MG63 (cell line): ENCODE measurements around the gene MAST2. TPM values are rescaled to one million over a fixed set of nuclear protein-coding genes. Genes with fewer than 3 reads are reported as not detected.
A peak's percentile ranks its signal among the peaks of the same experiment; 100 is the strongest.
"Not testable (repeated sequence)": the region's sequence is repeated elsewhere in the genome, so short reads cannot be mapped to it uniquely, and the experiment has no call there.

ENCODE experiments used
- DNase-seq: peaks from one replicate; pipeline ENCODE4 v3.0.0-alpha.2; 2020
- H3K27me3 ChIP-seq: fragments of 250-450 bp; sonication (Bioruptor Pico); 2 replicates; pipeline ENCODE4 v1.5.1; 2020; ENCODE audit warnings: mild to moderate bottlenecking, moderate library complexity
- H3K36me3 ChIP-seq: fragments of 250-450 bp; sonication (Bioruptor Pico); 2 replicates; pipeline ENCODE4 v1.5.1; 2020; ENCODE audit warnings: mild to moderate bottlenecking, moderate library complexity
- H3K4me3 ChIP-seq: fragments of 250-450 bp; sonication (Bioruptor Pico); 2 replicates; pipeline ENCODE4 v1.5.1; 2020; ENCODE audit warnings: mild to moderate bottlenecking, moderate library complexity
- H3K9me3 ChIP-seq: fragments of 250-450 bp; sonication (Bioruptor Pico); 2 replicates; pipeline ENCODE4 v1.5.1; 2020; ENCODE audit warnings: mild to moderate bottlenecking, moderate library complexity
- total RNA-seq: library from RNA; depleted of rRNA; stranded (reverse); fragments of >200 nt; shearing (Covaris generic); gene quantifications from 2 replicates; pipeline ENCODE4 v1.2.3, GENCODE V29; 2014; ENCODE audit warnings: low replicate concordance

MAST2 gene
- total RNA-seq, 1 experiment from 2014 or later, result 21.9 TPM

- no peak for DNase-seq
- no peaks in the 10 kb centered on the region for H3K27me3 ChIP-seq
- H3K36me3 ChIP-seq, result no peaks in the 10 kb centered on the region
- H3K9me3 ChIP-seq, result no peaks in the 10 kb centered on the region
- no peak overlapping the region for H3K4me3 ChIP-seq
These were observed 91.5 kb downstream of the MAST2 start for GRCh38 chr1:45894921-45895320.

GRCh38 chr1:45895406-45895805 is 92.0 kb downstream of the MAST2 start:
- Histone ChIP-seq H3K27me3 (no peaks in the 10 kb centered on the region), H3K4me3 (no peak overlapping the region), H3K9me3 (no peaks in the 10 kb centered on the region), H3K36me3 (no peaks in the 10 kb centered on the region)
- no peak for DNase-seq

- no peak overlapping the region for H3K4me3 ChIP-seq
- no peak for DNase-seq
- no peaks in the 10 kb centered on the region for H3K27me3 ChIP-seq
- no peaks in the 10 kb centered on the region for H3K36me3 ChIP-seq
- H3K9me3 ChIP-seq, result no peaks in the 10 kb centered on the region
These were observed 103.5 kb downstream of the MAST2 start for GRCh38 chr1:45906883-45907282.

GRCh38 chr1:45908611-45909140 is 105.3 kb downstream of the MAST2 start:
- DNase-seq, result no peak
- no peaks in the 10 kb centered on the region for H3K27me3 ChIP-seq
- no peak overlapping the region for H3K4me3 ChIP-seq
- no peaks in the 10 kb centered on the region for H3K36me3 ChIP-seq
- H3K9me3 ChIP-seq, result no peaks in the 10 kb centered on the region

- Histone ChIP-seq H3K9me3 (no peaks in the 10 kb centered on the region), H3K36me3 (no peaks in the 10 kb centered on the region), H3K27me3 (no peaks in the 10 kb centered on the region), H3K4me3 (no peak overlapping the region)
- DNase-seq, result no peak
These were observed 108.2 kb downstream of the MAST2 start for GRCh38 chr1:45911634-45912033.

DNA sequence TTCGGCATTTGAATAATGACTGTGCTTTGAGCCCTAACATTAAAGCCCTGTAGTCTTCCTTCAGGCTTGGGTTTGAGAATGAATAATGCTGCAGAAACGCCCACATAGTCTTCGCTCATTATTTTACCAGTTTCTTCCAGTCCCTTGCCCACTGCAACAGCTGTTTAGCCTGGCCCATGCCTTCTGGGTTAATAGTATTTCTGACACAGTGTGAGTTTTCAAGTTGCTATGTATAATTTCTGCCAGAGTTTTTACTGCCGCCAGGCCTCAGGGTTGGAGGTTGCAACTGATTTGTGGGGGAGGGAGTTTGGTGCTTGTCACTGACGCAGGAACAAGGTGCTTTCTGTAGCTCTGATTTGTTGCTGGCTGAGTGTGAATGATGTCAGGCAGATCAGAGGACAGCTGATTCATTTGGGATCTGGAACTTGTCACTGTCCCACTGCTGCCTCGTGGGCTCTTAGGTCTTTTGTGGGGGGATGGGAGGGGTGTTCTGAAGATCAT is 109.8 kb downstream of the MAST2 start:
- peak; percentile 89 for DNase-seq
- no peaks in the 10 kb centered on the region for H3K9me3 ChIP-seq
- no peaks in the 10 kb centered on the region for H3K27me3 ChIP-seq
- H3K4me3 ChIP-seq, result peak overlapping the region; percentile 10
- H3K36me3 ChIP-seq, result no peaks in the 10 kb centered on the region; the same call in 1 of the 2 replicates

DNA sequence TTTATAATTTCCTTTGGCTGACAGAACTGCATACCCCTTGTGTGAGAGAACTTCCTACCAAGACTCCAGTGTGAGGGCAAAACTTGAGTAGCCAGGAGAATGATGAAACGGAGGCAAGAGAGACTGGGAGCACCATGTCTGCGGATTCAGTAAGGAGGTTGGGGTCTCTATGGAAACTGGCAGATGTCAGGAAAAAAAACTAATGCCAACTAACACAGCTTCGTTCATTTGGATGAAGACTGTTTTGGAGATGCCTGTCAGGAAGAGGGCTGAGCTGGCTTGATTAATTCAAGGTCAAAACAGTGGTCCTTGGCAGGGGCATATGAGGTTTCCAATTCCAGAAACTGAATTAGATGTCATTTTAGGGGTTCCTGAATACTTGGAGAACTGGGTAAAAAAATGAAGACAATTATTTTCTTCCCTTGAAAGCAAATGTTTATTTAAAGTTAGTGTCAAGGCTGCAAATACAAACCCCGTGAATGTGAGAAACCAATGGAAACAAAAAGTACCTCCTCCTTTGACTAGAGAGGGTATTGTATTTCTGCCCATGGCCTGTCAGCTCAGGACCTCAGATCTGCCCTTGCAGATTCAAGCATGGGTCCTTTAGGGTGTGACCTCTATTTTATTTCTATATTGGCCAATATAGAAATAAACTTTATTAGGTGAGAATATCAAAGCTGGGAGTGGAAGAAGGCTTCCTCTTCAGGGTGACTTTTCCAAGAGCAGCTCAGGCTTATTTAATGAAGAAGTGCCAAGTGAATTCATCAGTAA is 110.5 kb downstream of the MAST2 start:
- H3K9me3 ChIP-seq, result no peaks in the 10 kb centered on the region
- H3K27me3 ChIP-seq, result no peaks in the 10 kb centered on the region
- DNase-seq, result no peak
- H3K36me3 ChIP-seq, result no peaks in the 10 kb centered on the region; the same call in 1 of the 2 replicates
- peak overlapping the region; percentile 6; the same call in 1 of the 2 replicates for H3K4me3 ChIP-seq

- Histone ChIP-seq H3K36me3 (no peaks in the 10 kb centered on the region; the same call in 1 of the 2 replicates), H3K27me3 (no peaks in the 10 kb centered on the region), H3K4me3 (no peak overlapping the region), H3K9me3 (no peaks in the 10 kb centered on the region)
- DNase-seq, result no peak
These were observed 111.4 kb downstream of the MAST2 start for GRCh38 chr1:45914836-45915235.

DNA sequence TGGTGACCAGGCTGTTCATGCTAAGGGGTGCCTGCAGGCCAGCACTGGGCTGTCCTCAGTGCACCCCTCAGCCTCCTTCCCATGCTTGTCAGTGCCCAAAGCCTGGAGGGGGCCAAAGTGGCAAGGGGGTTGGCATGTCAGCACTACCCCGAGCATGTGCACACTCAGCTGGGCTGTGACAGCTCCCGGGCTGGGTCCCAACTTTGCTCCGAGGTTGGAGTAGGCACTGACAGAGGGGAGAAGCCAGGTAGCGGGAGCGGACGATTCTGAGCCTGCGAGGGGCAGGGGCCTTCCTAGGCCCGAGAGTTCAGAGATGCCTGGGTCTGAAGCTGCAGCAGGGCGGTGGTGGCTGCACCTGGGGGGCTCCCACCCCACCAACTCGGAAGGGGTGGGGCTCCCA is 119.0 kb downstream of the MAST2 start:
- Histone ChIP-seq H3K36me3 (no peaks in the 10 kb centered on the region; the same call in 1 of the 2 replicates), H3K27me3 (no peaks in the 10 kb centered on the region), H3K9me3 (no peaks in the 10 kb centered on the region), H3K4me3 (no peak overlapping the region)
- no peak for DNase-seq

DNA sequence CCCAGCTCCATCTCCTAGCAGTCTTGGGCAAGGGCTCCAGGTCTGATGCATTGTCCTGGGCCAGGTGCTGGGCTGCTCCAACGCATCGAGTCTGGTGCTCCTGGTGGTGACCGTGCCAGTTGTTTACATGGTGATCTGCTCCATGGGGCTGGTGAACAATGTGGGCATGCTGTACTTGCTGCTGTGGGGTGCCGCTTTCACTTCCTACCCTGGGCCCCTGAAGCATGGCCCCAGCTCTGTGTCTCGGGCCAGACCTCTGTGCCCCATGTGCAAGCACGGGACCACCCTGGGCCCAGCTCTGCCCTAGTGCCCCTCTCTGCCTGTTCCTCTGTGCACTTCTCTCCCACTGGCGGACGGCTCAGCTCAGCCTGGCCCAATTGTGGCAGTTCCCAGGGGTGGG is 119.4 kb downstream of the MAST2 start:
- no peak for DNase-seq
- Histone ChIP-seq H3K27me3 (no peaks in the 10 kb centered on the region), H3K36me3 (no peaks in the 10 kb centered on the region; the same call in 1 of the 2 replicates), H3K4me3 (no peak overlapping the region), H3K9me3 (no peaks in the 10 kb centered on the region)

GRCh38 chr1:45923343-45923742 is 119.9 kb downstream of the MAST2 start:
- no peaks in the 10 kb centered on the region for H3K9me3 ChIP-seq
- no peak overlapping the region for H3K4me3 ChIP-seq
- no peaks in the 10 kb centered on the region for H3K27me3 ChIP-seq
- H3K36me3 ChIP-seq, result no peaks in the 10 kb centered on the region
- no peak for DNase-seq

DNA sequence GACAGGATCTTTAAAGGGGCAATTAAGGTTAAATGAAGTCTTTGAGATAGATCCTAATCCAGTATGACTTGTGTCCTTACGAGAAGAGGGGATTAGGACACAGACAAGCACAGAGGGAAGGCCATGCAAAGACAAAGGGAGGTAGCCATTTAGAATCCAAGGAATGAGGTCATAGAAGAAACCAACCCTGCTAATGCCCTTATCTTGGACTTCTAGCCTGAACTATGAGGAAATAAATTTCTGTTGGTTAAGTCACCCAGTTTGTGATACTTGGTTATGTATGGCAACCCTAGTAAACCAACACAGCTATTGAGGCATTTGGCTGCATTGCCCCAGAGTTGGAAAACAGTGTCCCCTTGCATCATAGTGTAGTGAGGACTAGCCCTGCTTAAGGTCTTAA is 121.3 kb downstream of the MAST2 start:
- Histone ChIP-seq H3K9me3 (no peaks in the 10 kb centered on the region), H3K4me3 (no peak overlapping the region), H3K27me3 (no peaks in the 10 kb centered on the region), H3K36me3 (no peaks in the 10 kb centered on the region)
- no peak for DNase-seq

GRCh38 chr1:45925728-45926287 is 122.4 kb downstream of the MAST2 start:
- no peak overlapping the region for H3K4me3 ChIP-seq
- H3K36me3 ChIP-seq, result no peaks in the 10 kb centered on the region
- DNase-seq, result no peak
- H3K27me3 ChIP-seq, result no peaks in the 10 kb centered on the region
- no peaks in the 10 kb centered on the region for H3K9me3 ChIP-seq

GRCh38 chr1:45926330-45926729 is 122.9 kb downstream of the MAST2 start:
- Histone ChIP-seq H3K4me3 (no peak overlapping the region), H3K36me3 (no peaks in the 10 kb centered on the region), H3K9me3 (no peaks in the 10 kb centered on the region), H3K27me3 (no peaks in the 10 kb centered on the region)
- no peak for DNase-seq

- not testable (repeated sequence) for DNase-seq, H3K36me3 ChIP-seq
These were observed 124.0 kb downstream of the MAST2 start for GRCh38 chr1:45927231-45927915.

DNA sequence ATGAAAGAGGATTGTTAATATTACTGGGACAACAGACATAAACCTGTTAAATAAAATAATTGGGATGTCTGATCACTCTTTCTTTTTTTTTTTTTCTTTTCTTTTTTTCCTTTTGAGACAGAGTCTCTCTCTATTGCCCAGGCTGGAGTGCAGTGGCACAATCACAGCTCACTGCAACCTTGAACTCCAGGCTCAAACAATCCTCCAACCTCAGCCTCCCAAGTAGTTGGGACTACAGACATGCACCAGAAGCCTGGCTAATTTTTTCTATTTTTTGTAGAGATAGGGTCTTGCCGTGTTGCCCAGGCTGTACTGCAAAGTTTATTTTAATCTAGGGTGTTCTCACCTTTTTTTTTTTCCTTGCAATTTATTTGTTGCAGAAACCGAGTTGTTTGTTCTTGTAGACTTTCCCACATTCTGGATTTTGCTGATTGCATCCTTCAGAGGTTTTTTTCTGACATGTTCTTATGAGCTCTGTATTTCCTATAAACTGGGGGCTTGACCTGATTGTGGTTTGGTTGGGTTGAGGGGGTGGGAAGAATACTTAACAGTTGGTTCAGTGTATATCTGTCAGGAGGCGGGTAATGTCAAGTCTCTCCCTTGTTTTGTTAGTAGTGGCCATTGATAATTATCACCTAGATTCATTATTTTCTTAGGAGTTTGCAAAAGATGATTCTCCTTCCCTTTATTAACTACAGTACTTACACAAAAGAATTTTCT is 125.2 kb downstream of the MAST2 start:
- Histone ChIP-seq H3K9me3 (no peaks in the 10 kb centered on the region), H3K36me3 (no peaks in the 10 kb centered on the region), H3K4me3 (no peak overlapping the region), H3K27me3 (no peaks in the 10 kb centered on the region)
- DNase-seq, result no peak

More at GRCh38 chr1:45927231-45927915, 124.0 kb downstream of the MAST2 start:
- H3K27me3 ChIP-seq, H3K9me3 ChIP-seq, H3K4me3 ChIP-seq: not testable (repeated sequence)
